Fibroblast of the aortic adventitia (primary cell): Measurements from ENCODE around the gene PARVA. TPM values are rescaled to one million over a fixed set of nuclear protein-coding genes. Genes with fewer than 3 reads are reported as not detected.

ENCODE experiments used
- DNase-seq: peaks from one replicate; pipeline ENCODE4 v3.0.0-alpha.2; 2010; ENCODE audit warnings: low read depth
- H3K4me3 ChIP-seq: 2 replicates; pipeline ENCODE4 v1.5.1; 2011; ENCODE audit warnings: low read depth, mild to moderate bottlenecking, control low read depth, low read length, moderate library complexity
- CTCF ChIP-seq: IDR thresholded peaks from 2 replicates; pipeline ENCODE4 v1.5.1; 2011; ENCODE audit warnings: mild to moderate bottlenecking, low read length, control low read depth, inconsistent platforms; ENCODE audit not compliant: insufficient read depth
- total RNA-seq: library from RNA; depleted of rRNA; stranded (reverse); fragments of >200 nt; gene quantifications from 2 replicates; pipeline ENCODE4 v1.2.3, GENCODE V29; 2012; ENCODE audit warnings: low replicate concordance

PARVA gene
- total RNA-seq, 1 donor = 64.0 TPM

GRCh38 chr11:12403122-12403996 is 26.0 kb downstream of the PARVA start:
- DNase-seq = no peak
- no peak for TF ChIP-seq CTCF
- H3K4me3 ChIP-seq = no peak overlapping the region

DNA sequence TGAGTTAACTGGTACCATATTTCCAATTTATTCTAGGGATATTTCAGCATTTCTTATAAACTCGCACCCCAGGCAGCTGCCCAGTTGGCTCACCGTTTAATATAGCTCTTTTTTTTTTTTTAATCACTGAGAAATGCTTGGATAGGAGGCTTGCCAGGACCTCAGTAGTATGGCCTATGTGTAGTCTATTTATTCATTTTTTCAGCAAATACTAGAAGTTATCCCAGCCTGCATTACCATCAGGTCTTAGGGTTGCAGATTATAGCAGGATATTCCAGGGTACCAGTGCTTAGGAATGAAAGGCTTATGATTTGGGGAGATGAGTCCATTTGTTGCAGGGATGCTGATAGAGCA is 26.6 kb downstream of the PARVA start:
- no peak for TF ChIP-seq CTCF
- peak; percentile 55 for DNase-seq
- H3K4me3 ChIP-seq = no peak overlapping the region

- DNase-seq = no peak
- no peak overlapping the region for H3K4me3 ChIP-seq
- TF ChIP-seq CTCF = no peak
Measured at GRCh38 chr11:12404436-12404835, 27.1 kb downstream of the PARVA start.

- TF ChIP-seq CTCF = no peak
- DNase-seq = no peak
Measured at GRCh38 chr11:12408156-12408770, 30.9 kb downstream of the PARVA start.

GRCh38 chr11:12409621-12410005 is 32.2 kb downstream of the PARVA start:
- no peak overlapping the region for H3K4me3 ChIP-seq
- TF ChIP-seq CTCF = no peak
- DNase-seq = peak; percentile 40

More at GRCh38 chr11:12408156-12408770, 30.9 kb downstream of the PARVA start:
- H3K4me3 ChIP-seq = no peak overlapping the region

DNA sequence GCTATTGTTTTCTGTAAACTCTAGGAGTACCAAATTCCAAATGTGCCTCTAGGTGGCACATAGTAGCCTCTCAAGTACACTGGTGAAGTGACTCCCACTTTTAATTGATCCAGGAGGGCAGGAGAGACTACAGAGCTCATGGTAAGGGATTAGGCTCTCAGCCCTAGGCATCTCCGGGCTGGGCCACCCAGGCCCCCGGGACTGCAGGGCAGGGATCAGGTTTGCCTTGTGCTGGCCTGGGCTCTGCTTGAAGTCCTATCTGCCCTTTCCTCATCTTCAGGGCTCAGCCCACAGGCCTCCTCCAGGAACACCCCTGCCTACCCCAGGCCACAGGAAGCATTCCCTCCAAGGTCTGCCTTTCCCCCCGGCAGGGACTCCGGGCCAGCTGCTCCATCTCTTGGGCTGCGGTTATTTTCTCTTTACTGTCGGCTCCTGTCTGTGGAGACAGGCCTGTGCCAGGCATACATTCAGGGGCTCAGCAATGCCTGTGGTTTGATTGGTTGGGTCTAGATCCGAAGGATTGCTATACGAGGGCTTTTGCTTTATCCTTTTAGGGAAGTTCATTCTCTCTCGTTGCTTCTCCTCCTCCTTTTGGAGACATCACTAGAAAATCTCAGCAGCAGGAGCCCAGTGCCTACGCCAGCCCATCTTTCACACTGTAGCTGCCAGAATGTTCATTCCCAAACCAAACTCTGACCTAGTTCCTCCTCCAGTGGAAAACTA is 32.8 kb downstream of the PARVA start:
- H3K4me3 ChIP-seq = no peak overlapping the region
- peak; percentile 32 for TF ChIP-seq CTCF
- peak; percentile 56 for DNase-seq
